ENCODE measurements around the gene KBTBD6.
"Not testable (repeated sequence)": the region's sequence is repeated elsewhere in the genome, so short reads cannot be mapped to it uniquely, and the experiment has no call there.

Gene KBTBD6

GRCh38 chr13:41132512-41133152 lies at the start of gene KBTBD6:
Gene KBTBD6 (minus strand): TSS chr13:41132802. CDS start chr13:41132511, 291 bp downstream.
- DNase-seq = peak; percentile 79 to 90 (median 85)

- DNase-seq = no peak
These were observed 49.6 kb upstream of the KBTBD6 start for GRCh38 chr13:41182231-41182630.

GRCh38 chr13:41179593-41180250 lies 47.1 kb upstream of the KBTBD6 start:
- DNase-seq = no peak

- DNase-seq = no peak
These were observed 45.4 kb upstream of the KBTBD6 start for GRCh38 chr13:41178040-41178439.

- no peak for DNase-seq
These were observed 45.0 kb upstream of the KBTBD6 start for GRCh38 chr13:41177616-41178015.

GRCh38 chr13:41175576-41175975 lies 43.0 kb upstream of the KBTBD6 start:
- DNase-seq = not testable (repeated sequence)

- DNase-seq = no peak
These were observed 29.5 kb upstream of the KBTBD6 start for GRCh38 chr13:41162151-41162550.

- DNase-seq = no peak
These were observed 26.6 kb upstream of the KBTBD6 start for GRCh38 chr13:41159174-41159573.

GRCh38 chr13:41157048-41157717 lies 24.6 kb upstream of the KBTBD6 start:
- DNase-seq = no peak

- no peak for DNase-seq
These were observed 24.0 kb upstream of the KBTBD6 start for GRCh38 chr13:41156620-41157019.

- no peak for DNase-seq
These were observed 21.4 kb upstream of the KBTBD6 start for GRCh38 chr13:41154042-41154441.

- no peak for DNase-seq
These were observed 19.4 kb upstream of the KBTBD6 start for GRCh38 chr13:41152005-41152404.

- DNase-seq = no peak
These were observed 17.5 kb upstream of the KBTBD6 start for GRCh38 chr13:41150058-41150457.

- no peak for DNase-seq
These were observed 16.0 kb upstream of the KBTBD6 start for GRCh38 chr13:41148419-41149283.

GRCh38 chr13:41145136-41145908 lies 12.7 kb upstream of the KBTBD6 start:
- DNase-seq = no peak

GRCh38 chr13:41144576-41144975 lies 12.0 kb upstream of the KBTBD6 start:
- DNase-seq = no peak

GRCh38 chr13:41139296-41139966 lies 6.8 kb upstream of the KBTBD6 start:
- no peak for DNase-seq

GRCh38 chr13:41137951-41138350 lies 5.3 kb upstream of the KBTBD6 start:
- no peak for DNase-seq

- DNase-seq = no peak
These were observed 4.6 kb upstream of the KBTBD6 start for GRCh38 chr13:41137241-41137640.

- DNase-seq = no peak
These were observed 3.9 kb upstream of the KBTBD6 start for GRCh38 chr13:41136396-41137031.

GRCh38 chr13:41133951-41134350 lies 1.3 kb upstream of the KBTBD6 start:
- no peak for DNase-seq

Measured in stimulated activated naive CD4-positive, alpha-beta T cell (primary cell).